ENCODE results near the gene AEBP2. TPM values are rescaled to one million over a fixed set of nuclear protein-coding genes. Genes with fewer than 3 reads are reported as not detected.

Gene AEBP2
- total and polyA plus RNA-seq, 2 of the 4 experiments (the other 2 are of a cell fraction), result 15.5 to 21.7 TPM

- Histone ChIP-seq H3K9ac (ENCODE audit: low read depth, low read length) (no peak overlapping the region), H3K79me1 (ENCODE audit: low read depth in 1 of 2, low read length in 2 of 2) (peaks cover 18 to 73% of the 10 kb centered on the region in 2 experiments), H4K5ac (ENCODE audit: low read depth, low read length) (no peak overlapping the region), H3K14ac (replicated peaks; ENCODE audit: low read depth, low read length) (no peak overlapping the region), H4K20me1 (ENCODE audit: insufficient read depth, low read length) (peaks cover 74% of the 10 kb centered on the region), H4K8ac (ENCODE audit: low read depth in 2 of 2, low read length in 2 of 2) (no peak overlapping the region), H3K36me3 (ENCODE audit: control insufficient read depth, insufficient read depth, low read length) (peaks cover 11% of the 10 kb centered on the region), H3K56ac (ENCODE audit: extremely low read depth, insufficient read depth, low read length) (no peak overlapping the region), H3K4me1 (ENCODE audit: control insufficient read depth, insufficient read depth, low read length) (peaks cover 5% of the 10 kb centered on the region), H3K23ac (ENCODE audit: low read depth, low read length) (no peak overlapping the region), H3K4me3 (ENCODE audit: insufficient read depth, low read depth, low read length) (no peak overlapping the region), H2AK9ac (replicated peaks; ENCODE audit: low read depth, low read length, poor library complexity) (no peak overlapping the region), H3K9me1 (ENCODE audit: insufficient read depth, low read length) (peaks cover 21% of the 10 kb centered on the region), H2BK120ac (ENCODE audit: low read depth, low read length) (no peak overlapping the region), H2AFZ (replicated peaks; ENCODE audit: low read length, poor library complexity) (no peak overlapping the region), H3K4me2 (ENCODE audit: low read depth, low read length) (no peak overlapping the region), H3K9me3 (ENCODE audit: control insufficient read depth, insufficient read depth, low read length) (no peaks in the 10 kb centered on the region), H3K27me3 (ENCODE audit: control insufficient read depth, insufficient read depth, low read length) (no peaks in the 10 kb centered on the region), H2BK15ac (ENCODE audit: low read depth, low read length) (no peak overlapping the region), H2AK5ac (ENCODE audit: low read depth, low read length) (no peak overlapping the region), H3K27ac (ENCODE audit: insufficient read depth, low read length) (no peak overlapping the region), H4K91ac (ENCODE audit: insufficient read depth, low read depth, low read length) (no peak overlapping the region), H3K18ac (ENCODE audit: low read depth, low read length) (no peak overlapping the region), H2BK20ac (ENCODE audit: low read depth, low read length) (no peak overlapping the region), H3K4ac (ENCODE audit: low read depth, low read length) (no peak overlapping the region), H2BK5ac (ENCODE audit: low read depth, low read length, poor library complexity, severe bottlenecking) (no peak overlapping the region)
- no CpG with 5 or more reads among the region's 2 CpGs for WGBS, 2 experiments (ENCODE audit: extremely low coverage in 2 of 2, insufficient read length in 1 of 2)
- in situ Hi-C loops (cut with MboI; ENCODE audit: low sequenced_read_pairs), result no loop called here
- no peak for TF ChIP-seq NFE2L2 (IDR thresholded peaks at IDR 0.05; ENCODE audit: low read depth, low read length)
- TF ChIP-seq POLR2A (IDR thresholded peaks at IDR 0.05; ENCODE audit: low read depth, low read length), result no peak
- TF ChIP-seq MAFK (IDR thresholded peaks at IDR 0.05; ENCODE audit: low read depth, low read length), result no peak
- no peak for TF ChIP-seq CEBPB (IDR thresholded peaks at IDR 0.05; ENCODE audit: low read depth, low read length)
- no peak for TF ChIP-seq MAZ (IDR thresholded peaks at IDR 0.05; ENCODE audit: borderline replicate concordance, low read depth, low read length)
- TF ChIP-seq ELK1 (IDR thresholded peaks at IDR 0.05; ENCODE audit: borderline replicate concordance, low read depth, low read length), result no peak
- no peak for TF ChIP-seq SMC3 (IDR thresholded peaks at IDR 0.05; ENCODE audit: low read depth, low read length)
- TF ChIP-seq USF2 (IDR thresholded peaks at IDR 0.05; ENCODE audit: low read depth, low read length), result no peak
- no peak for TF ChIP-seq MXI1 (IDR thresholded peaks at IDR 0.05; ENCODE audit: borderline replicate concordance, low read depth, low read length)
- no peak for TF ChIP-seq CTCF (conservative IDR thresholded peaks at IDR 0.05; ENCODE audit: low read depth, low read length)
- ATAC-seq (ENCODE audit: low read depth) (no peak), DNase-seq (no peak)
- intact Hi-C loops (cut with micrococcal nuclease), result no loop called here
- ChIA-PET CTCF (no interaction called here), POLR2A (ENCODE audit: unreplicated experiment) (no interaction called here)
- dilution Hi-C loops (cut with HindIII; ENCODE audit: low sequenced_read_pairs, unreplicated experiment), result no loop called here
- no TSS peak for BruUV-seq (replicated peaks)
Observed at GRCh38 chr12:19454837-19455236, 15.5 kb downstream of the AEBP2 start.

Data from IMR-90 (cell line).